Motor neuron (in vitro differentiated cells): Measurements from ENCODE around the gene CNTD1. TPM values are rescaled to one million over a fixed set of nuclear protein-coding genes. Genes with fewer than 3 reads are reported as not detected.

Source experiments
- ATAC-seq, 8 experiments: fragments of 200-7000 bp; cut with Tn5 transposase; replicated peaks in 6 of 8; 2 replicates each; pipeline ENCODE4 v1.8.0; 2021; ENCODE audit warnings: mild to moderate bottlenecking in 8 of 8, moderate library complexity in 8 of 8
- H3K27ac ChIP-seq, 2 donors: fragments of 250-450 bp; sonication (Bioruptor Pico); 2 replicates each; pipeline ENCODE4 v1.9.0; 2021; ENCODE audit warnings: antibody characterized with exemption in 2 of 2, mild to moderate bottlenecking in 2 of 2, moderate library complexity in 1 of 2
- H3K4me1 ChIP-seq, 2 donors: fragments of 250-450 bp; sonication (Bioruptor Pico); replicated peaks in 1 of 2; 2 replicates each; pipeline ENCODE4 v1.6.1; 2021; ENCODE audit warnings: antibody characterized with exemption in 2 of 2, mild to moderate bottlenecking in 2 of 2, moderate library complexity in 1 of 2
- H3K4me3 ChIP-seq, 5 donors: fragments of 250-450 bp; sonication (Bioruptor Pico); 2 replicates each; pipeline ENCODE4 v1.9.0; 2021; ENCODE audit warnings: antibody characterized with exemption in 5 of 5, mild to moderate bottlenecking in 5 of 5, moderate library complexity in 4 of 5
- WGBS, 10 experiments: fragments of 450-650 bp; shearing (Covaris generic); methylation state at CpG; one replicate each; pipeline ENCODE4 v1.0.0; 2022; 5-methylcytosine and 5-hydroxymethylcytosine counted together
- in situ Hi-C, 9 experiments: fragments of 400-800 bp; cut with MboI; loops; one replicate each; pipeline ENCODE4 v1.15.0; 2021; ENCODE audit warnings: low sequenced_read_pairs in 9 of 9, low pct_unique_long_range_greater_than_20kb in 2 of 9; ENCODE audit not compliant: unreplicated experiment in 9 of 9
- total RNA-seq, 8 experiments: library from RNA; unstranded; fragments of 300-600 nt; gene quantifications; 2 replicates each; pipeline versions ENCODE4 v1.2.3 to v1.2.4, GENCODE V29; 2022

CNTD1 gene
- total RNA-seq, 8 experiments from 2014 or later = 0.58 to 3.8 (median 0.81) TPM

DNA sequence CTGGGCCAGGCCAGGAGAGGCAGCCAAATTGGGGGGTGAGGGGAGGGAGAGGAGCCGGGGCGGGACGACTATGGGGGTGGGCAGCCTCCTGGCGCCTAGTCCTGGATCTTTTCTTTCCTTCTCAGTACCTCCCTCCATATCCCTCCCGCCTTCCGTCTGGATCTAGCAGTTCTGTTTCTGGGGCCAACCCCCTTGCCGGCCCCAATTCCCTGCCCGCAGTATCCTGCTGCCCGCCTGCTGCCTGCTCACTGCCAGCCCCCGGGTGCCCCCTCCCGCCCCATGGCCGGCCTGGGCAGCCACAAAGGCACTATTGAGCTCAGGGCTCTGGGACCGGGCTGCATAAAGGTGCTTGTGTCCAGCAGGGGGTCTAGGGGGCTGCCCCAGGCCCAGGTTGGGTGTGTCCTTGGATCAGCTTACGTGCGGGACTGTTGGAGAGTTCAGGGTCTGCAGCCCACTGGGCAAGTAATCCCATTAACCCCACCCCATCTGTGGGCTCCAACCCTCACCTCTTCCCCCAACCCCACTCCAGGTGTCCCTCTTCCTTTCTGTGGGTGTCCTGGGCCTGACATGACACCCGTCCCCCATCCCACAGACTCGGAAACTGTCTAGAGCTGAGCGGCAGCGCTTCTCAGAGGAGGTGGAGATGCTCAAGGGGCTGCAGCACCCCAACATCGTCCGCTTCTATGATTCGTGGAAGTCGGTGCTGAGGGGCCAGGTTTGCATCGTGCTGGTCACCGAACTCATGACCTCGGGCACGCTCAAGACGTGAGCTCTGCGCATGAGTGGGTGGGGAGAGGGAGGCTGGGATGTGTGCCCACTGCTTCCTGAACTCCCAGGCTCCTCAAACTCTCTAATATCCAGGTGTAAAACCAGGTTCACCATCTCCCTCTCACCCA lies 16.2 kb upstream of the CNTD1 start:
- Histone ChIP-seq H3K27ac (no peak overlapping the region), H3K4me1 (peaks cover 3 to 4% of the 10 kb centered on the region in 2 donors), H3K4me3 (no peak overlapping the region)
- no peak for ATAC-seq
- in situ Hi-C loops = no loop called here
- 67 to 83% methylated on average over 3 to 7 of the region's 29 CpGs; no CpG with 5 or more reads in 8 of the 10 experiments for WGBS, 10 experiments

DNA sequence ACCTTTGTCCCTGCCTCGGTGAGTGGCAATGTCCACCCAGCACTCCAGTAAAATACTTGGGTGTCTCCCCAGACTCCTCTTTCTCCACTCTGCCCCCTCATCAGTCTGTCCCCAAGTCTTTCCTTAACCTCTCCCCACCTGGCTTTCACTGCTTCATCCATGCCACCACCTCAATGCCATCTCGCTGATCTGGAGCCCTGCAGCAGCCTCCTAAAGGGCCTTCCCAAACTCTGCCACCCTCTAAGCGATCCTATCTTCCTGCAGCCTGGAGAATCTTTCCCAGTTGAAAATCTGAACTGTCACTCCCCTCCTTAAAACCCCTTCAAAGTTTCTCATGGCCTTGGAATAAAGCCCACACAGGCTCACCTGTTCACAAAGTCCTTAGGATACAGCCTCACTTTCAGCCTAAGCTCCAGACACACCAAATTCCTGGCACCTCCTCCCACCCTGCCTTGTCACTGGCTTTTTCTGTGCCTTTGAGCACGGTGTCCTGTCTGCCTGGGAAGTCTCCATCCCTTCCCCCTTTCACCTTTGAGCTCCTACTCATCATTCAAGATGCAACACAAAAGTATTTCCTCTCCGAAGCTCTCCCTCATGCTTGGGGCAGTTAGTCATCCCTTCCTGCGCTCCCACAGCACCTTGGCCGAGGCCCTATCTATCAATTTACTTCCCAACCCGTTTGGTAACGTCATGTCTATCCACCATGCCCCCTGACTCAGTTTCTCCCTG lies 15.4 kb upstream of the CNTD1 start:
- WGBS, 10 experiments = 0 to 67% (median 40%) methylated on average over 1 to 7 of the region's 9 CpGs; no CpG with 5 or more reads in 1 of the 10 experiments
- in situ Hi-C loops = no loop called here

DNA sequence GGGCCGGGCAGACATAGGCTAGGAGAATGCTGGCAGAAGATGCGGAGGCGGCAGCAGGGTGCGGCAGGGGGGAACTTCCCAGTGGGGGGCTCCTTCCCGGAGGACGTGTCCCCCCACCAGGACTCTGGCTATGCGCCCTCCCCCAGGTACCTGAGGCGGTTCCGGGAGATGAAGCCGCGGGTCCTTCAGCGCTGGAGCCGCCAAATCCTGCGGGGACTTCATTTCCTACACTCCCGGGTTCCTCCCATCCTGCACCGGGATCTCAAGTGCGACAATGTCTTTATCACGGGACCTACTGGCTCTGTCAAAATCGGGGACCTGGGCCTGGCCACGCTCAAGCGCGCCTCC lies 14.9 kb upstream of the CNTD1 start:
- 15 to 100% (median 74%) methylated on average over 1 to 13 of the region's 22 CpGs; no CpG with 5 or more reads in 4 of the 10 experiments for WGBS, 10 experiments
- no peak overlapping the region for H3K4me3 ChIP-seq
- no peak overlapping the region for H3K27ac ChIP-seq
- in situ Hi-C loops = no loop called here
- H3K4me1 ChIP-seq = peaks cover 3 to 4% of the 10 kb centered on the region in 2 donors
- no peak for ATAC-seq

More for the DNA sequence above, 15.4 kb upstream of the CNTD1 start:
- no peak for ATAC-seq
- Histone ChIP-seq H3K27ac (no peak overlapping the region), H3K4me3 (no peak overlapping the region), H3K4me1 (peaks cover 3 to 4% of the 10 kb centered on the region in 2 donors)

DNA sequence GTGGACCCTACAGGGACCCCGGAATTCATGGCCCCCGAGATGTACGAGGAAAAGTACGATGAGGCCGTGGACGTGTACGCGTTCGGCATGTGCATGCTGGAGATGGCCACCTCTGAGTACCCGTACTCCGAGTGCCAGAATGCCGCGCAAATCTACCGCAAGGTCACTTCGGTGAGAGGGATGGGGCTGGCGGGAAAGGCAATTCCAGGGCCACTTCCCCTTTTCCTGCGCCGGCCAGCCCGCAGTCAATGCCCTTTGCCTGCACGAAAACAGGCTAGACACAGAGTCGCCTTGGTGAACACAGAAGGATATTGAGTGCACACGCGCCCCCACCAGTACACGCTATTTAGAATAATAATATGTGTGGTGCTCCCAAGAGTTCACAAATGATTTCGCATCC lies 14.3 kb upstream of the CNTD1 start:
- 19 to 98% (median 92%) methylated on average over 2 to 14 of the region's 25 CpGs; no CpG with 5 or more reads in 7 of the 10 experiments for WGBS, 10 experiments
- ATAC-seq = no peak

DNA sequence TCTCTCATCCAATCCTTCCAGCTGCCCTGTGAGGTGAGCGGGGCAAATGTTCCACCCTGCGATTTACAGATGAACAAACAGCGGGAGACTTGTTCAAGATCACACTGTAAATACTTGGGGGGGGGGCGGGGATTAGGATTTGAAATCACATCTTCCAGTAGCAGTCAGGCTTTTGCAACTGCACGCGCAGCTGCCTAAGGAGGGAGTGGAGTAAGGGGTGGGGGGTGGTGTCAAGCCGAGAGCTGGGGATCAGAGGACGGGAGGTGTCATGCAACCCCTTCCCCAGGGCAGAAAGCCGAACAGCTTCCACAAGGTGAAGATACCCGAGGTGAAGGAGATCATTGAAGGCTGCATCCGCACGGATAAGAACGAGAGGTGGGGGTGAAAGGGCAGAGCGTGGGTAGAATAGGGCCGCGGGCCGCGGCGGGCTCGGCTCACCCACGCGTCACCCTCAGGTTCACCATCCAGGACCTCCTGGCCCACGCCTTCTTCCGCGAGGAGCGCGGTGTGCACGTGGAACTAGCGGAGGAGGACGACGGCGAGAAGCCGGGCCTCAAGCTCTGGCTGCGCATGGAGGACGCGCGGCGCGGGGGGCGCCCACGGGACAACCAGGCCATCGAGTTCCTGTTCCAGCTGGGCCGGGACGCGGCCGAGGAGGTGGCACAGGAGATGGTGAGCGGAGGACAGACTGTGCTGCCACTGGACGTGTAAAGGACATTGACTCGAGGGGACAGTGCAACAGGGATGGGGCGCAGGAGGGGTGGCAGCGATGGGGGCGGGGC lies 13.7 kb upstream of the CNTD1 start:
- H3K4me1 ChIP-seq = peaks cover 3% of the 10 kb centered on the region in 2 donors
- no peak for ATAC-seq
- in situ Hi-C loops = no loop called here
- no peak overlapping the region for H3K27ac ChIP-seq
- no peak overlapping the region for H3K4me3 ChIP-seq
- 30 to 80% methylated on average over 2 to 10 of the region's 52 CpGs; no CpG with 5 or more reads in 8 of the 10 experiments for WGBS, 10 experiments

More for the DNA sequence above, 14.3 kb upstream of the CNTD1 start:
- Histone ChIP-seq H3K27ac (no peak overlapping the region), H3K4me1 (peaks cover 3 to 4% of the 10 kb centered on the region in 2 donors), H3K4me3 (no peak overlapping the region)
- in situ Hi-C loops = no loop called here

DNA sequence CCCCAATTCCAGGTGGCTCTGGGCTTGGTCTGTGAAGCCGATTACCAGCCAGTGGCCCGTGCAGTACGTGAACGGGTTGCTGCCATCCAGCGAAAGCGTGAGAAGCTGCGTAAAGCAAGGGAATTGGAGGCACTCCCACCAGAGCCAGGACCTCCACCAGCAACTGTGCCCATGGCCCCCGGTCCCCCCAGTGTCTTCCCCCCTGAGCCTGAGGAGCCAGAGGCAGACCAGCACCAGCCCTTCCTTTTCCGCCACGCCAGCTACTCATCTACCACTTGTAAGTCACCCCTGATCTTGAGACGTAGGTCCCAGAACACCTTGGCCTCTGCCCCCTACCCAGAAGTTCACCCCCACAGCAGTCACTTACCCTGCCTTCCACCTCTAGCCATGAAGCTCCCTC lies 11.4 kb upstream of the CNTD1 start:
- WGBS, 10 experiments = 76 to 86% (median 81%) methylated on average over 2 to 6 of the region's 11 CpGs; no CpG with 5 or more reads in 6 of the 10 experiments
- in situ Hi-C loops = no loop called here
- H3K4me3 ChIP-seq = no peak overlapping the region
- no peak overlapping the region for H3K27ac ChIP-seq
- ATAC-seq = no peak
- H3K4me1 ChIP-seq = peaks cover 0 to 3% of the 10 kb centered on the region in 2 donors

DNA sequence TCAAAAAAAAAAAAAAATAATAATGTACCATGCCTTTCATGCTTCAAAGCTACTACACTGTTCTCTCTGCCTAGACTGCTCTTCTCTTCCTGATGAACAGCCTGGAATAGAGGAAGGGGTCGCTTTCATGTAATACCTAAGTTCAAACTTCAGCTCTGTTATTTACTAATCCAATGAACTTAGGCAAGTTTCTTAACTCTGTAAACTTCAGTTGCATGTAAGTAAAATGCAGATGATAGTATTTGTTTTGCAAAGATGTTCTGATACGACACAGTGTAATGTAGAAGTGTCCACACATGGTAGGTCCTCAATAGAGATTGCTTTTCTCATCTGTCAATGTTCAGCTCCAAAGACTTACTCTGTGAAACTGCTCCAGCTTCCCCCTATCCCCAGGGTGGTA lies 6.7 kb upstream of the CNTD1 start:
- Histone ChIP-seq H3K27ac (no peak overlapping the region), H3K4me3 (no peak overlapping the region), H3K4me1 (no peaks in the 10 kb centered on the region)
- ATAC-seq = no peak
- 33 to 100% (median 75%) methylated on average over 1 to 2 of the region's 2 CpGs; no CpG with 5 or more reads in 2 of the 10 experiments for WGBS, 10 experiments
- in situ Hi-C loops = no loop called here

DNA sequence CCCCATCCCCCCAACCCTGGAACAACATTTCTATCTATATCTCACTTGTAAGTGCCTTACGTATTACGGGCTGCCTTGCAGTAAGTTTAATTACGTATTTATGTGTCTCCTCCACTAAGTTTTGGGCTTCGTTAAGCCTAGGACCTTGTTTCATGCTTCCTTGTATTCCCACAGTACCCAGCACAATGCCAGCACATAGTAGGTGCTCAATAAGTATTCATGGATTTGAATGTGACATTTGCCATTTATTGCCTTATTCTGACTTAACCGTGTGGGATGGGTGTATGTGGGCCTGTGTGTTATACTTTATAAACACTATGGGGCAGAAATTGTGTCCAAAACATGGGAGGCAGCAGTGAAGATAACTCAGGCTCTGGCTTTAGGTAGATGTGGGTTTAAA lies 6.1 kb upstream of the CNTD1 start:
- Histone ChIP-seq H3K4me3 (no peak overlapping the region), H3K4me1 (peaks cover 1% of the 10 kb centered on the region in 2 donors), H3K27ac (no peak overlapping the region)
- no peak for ATAC-seq
- WGBS, 10 experiments = 49 to 71% (median 60%) methylated on average over 1 to 5 of the region's 5 CpGs; no CpG with 5 or more reads in 3 of the 10 experiments
- in situ Hi-C loops = no loop called here

DNA sequence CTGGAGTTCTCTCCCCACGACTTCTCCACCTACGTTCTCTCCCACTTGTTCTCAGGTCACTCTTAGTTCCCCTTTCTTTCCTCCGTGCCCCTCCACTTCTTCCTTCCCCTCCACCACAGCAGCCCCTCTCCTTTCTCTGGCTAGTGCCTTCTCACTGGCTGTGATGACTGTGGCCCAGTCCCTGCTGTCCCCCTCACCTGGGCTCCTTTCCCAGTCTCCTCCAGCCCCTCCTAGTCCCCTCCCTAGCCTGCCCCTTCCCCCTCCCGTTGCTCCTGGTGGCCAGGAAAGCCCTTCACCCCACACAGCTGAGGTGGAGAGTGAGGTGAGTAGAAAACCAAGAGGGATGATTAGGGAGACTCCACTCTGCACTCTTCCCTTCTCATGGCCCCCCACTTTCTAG lies 3.6 kb upstream of the CNTD1 start:
- no CpG with 5 or more reads among the region's 4 CpGs for WGBS, 10 experiments
- no peak for ATAC-seq
- in situ Hi-C loops = no loop called here
- Histone ChIP-seq H3K27ac (no peak overlapping the region), H3K4me3 (no peak overlapping the region), H3K4me1 (peaks cover 4 to 5% of the 10 kb centered on the region in 2 donors)

DNA sequence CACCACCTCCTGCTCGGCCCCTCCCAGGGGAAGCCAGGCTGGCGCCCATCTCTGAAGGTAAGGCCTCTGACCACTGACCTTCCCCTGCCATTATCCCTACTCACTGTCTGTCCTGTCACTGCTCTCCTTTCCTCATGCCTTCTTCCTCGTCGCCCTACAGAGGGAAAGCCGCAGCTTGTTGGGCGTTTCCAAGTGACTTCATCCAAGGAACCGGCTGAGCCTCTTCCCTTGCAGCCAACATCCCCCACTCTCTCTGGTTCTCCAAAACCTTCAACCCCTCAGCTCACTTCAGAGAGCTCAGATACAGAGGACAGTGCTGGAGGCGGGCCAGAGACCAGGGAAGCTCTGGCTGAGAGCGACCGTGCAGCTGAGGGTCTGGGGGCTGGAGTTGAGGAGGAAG lies 3.2 kb upstream of the CNTD1 start:
- H3K4me3 ChIP-seq = no peak overlapping the region
- H3K27ac ChIP-seq = no peak overlapping the region
- WGBS, 10 experiments = 83 to 100% (median 97%) methylated on average over 2 to 7 of the region's 10 CpGs; no CpG with 5 or more reads in 4 of the 10 experiments
- ATAC-seq = no peak
- H3K4me1 ChIP-seq = peaks cover 4 to 5% of the 10 kb centered on the region in 2 donors
- in situ Hi-C loops = no loop called here

DNA sequence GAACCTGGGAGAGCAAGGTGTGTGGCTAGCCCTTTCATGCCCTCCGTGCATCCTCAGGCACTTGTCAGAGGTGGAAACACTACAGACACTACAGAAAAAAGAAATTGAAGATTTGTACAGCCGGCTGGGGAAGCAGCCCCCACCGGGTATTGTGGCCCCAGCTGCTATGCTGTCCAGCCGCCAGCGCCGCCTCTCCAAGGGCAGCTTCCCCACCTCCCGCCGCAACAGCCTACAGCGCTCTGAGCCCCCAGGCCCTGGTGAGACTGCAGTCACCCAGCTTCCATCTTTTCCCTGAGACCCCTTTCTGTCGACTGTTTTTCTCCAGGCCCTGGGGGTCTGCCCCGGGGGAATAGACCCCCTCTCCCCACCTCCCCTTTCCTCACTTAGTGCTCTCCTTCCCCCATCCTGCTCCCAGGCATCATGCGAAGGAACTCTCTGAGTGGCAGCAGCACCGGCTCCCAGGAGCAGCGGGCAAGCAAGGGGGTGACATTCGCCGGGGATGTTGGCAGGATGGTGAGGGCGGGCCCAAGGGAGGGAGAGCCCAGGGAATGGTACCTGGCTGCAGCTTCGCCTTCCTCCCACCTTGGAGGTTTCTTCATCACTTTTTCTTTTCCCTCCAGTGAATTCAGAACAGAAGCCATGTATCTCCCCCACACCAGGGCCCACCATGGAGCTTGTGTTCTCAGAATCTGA lies 2.4 kb upstream of the CNTD1 start:
- Histone ChIP-seq H3K4me1 (peaks cover 4 to 5% of the 10 kb centered on the region in 2 donors), H3K4me3 (no peak overlapping the region), H3K27ac (no peak overlapping the region)
- in situ Hi-C loops = no loop called here
- no peak for ATAC-seq
- WGBS, 10 experiments = 80 to 93% (median 90%) methylated on average over 1 to 5 of the region's 18 CpGs; no CpG with 5 or more reads in 7 of the 10 experiments
